Erythroblast (primary cell): ENCODE data around the gene DCLRE1B.

Source experiments
- GATA1 ChIP-seq: IDR thresholded peaks from 2 replicates; pipeline ENCODE4 v1.6.1; 2011; ENCODE audit warnings: low read depth, mild to moderate bottlenecking, control low read depth, low read length, moderate library complexity
- POLR2A ChIP-seq: IDR thresholded peaks from 2 replicates; pipeline ENCODE4 v1.6.1; 2011; ENCODE audit warnings: mild to moderate bottlenecking, low read length

DNA sequence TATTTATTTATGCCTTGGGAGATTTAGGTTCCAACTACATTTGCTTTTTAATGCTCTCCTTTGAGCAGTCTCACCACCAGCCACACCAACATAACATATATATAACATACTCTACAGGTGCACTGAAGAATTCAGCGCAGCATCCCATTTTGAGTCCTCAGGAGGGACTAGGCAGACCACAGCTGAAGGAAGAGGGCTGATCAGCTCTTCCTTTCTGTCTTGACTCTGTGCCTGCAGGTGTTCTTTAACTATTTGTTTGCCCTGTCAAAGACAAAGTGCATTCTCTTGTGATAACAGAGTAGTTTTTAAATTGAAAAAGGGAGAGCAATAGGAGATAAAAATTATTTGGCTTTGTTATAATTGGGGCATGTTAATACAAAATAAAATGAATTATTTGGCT is 41.0 kb downstream of the DCLRE1B start:
- TF ChIP-seq POLR2A (no peak), GATA1 (no peak)
